ENCODE results near the gene ITGAL.

- TF ChIP-seq CTCF (IDR thresholded peaks at IDR 0.05; ENCODE audit: borderline replicate concordance, extremely low read depth, low read length, poor library complexity, severe bottlenecking) (no peak), EZH2 (IDR thresholded peaks at IDR 0.05; ENCODE audit: borderline replicate concordance, low read depth, low read length, severe bottlenecking) (no peak)
These were observed 13.1 kb upstream of the ITGAL start for GRCh38 chr16:30459456-30459855.
